Measurements from ENCODE around the gene MYLK4. TPM values are rescaled to one million over a fixed set of nuclear protein-coding genes. Genes with fewer than 3 reads are reported as not detected.

Gene MYLK4
- total and polyA plus RNA-seq, 2 of the 13 experiments (the other 11 are each of a cell fraction or from before 2014, with no cell fraction given), result 0.26 to 0.29 TPM

DNA sequence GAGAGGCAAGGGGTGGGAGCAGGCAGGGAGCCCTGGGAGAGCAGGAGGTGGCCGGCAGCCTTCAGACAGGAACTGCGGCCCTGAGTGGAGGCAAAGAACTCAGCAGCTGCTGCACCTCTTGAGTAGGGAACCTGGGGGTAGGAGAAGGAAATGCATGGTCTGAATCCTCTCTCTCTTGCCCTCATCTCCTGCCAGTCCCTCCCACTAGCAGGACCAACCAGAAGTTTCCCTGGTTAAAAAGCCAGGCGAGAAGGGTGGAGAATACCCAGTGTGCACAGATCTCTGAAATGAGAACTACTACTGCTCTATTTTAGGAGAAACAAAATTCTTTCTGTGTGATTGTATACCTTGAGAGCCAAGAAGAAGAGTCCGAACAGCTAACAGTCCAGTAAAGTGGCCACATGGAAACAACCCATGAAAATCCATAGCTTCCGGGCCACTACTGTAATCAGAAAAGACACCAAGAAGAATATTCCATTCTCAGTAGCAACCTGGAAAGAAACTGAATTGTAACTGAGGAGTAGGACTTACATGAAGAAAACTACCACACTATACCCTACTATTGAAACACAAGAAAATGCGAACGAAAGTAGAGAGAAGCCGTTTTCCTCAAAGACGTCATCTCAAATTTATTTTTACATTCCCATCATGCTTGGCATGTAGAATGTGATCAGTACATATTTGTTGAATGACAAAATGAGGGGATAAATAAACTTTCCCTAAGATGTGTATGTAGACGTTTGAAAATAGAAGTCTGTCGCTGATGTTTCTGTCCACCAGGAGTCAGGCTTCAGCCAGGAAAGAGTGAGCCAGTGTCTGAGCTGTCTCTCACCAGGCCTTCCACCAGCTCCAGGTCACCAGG lies 40.1 kb upstream of the MYLK4 start (continued):
- TF ChIP-seq, protein P1, sequence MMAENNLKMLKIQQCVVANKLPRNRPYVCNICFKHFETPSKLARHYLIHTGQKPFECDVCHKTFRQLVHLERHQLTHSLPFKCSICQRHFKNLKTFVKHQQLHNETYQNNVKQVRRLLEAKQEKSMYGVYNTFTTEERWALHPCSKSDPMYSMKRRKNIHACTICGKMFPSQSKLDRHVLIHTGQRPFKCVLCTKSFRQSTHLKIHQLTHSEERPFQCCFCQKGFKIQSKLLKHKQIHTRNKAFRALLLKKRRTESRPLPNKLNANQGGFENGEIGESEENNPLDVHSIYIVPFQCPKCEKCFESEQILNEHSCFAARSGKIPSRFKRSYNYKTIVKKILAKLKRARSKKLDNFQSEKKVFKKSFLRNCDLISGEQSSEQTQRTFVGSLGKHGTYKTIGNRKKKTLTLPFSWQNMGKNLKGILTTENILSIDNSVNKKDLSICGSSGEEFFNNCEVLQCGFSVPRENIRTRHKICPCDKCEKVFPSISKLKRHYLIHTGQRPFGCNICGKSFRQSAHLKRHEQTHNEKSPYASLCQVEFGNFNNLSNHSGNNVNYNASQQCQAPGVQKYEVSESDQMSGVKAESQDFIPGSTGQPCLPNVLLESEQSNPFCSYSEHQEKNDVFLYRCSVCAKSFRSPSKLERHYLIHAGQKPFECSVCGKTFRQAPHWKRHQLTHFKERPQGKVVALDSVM (CRISPR knock-in tag; IDR thresholded peaks at IDR 0.05), result no peak
- TF ChIP-seq ZBTB4 (CRISPR knock-in tag; IDR thresholded peaks at IDR 0.05; ENCODE audit: borderline replicate concordance), result no peak
- no peak for TF ChIP-seq YEATS4 (CRISPR knock-in tag; IDR thresholded peaks at IDR 0.05; ENCODE audit: borderline replicate concordance)
- no peak for TF ChIP-seq SETDB1 (CRISPR knock-in tag; IDR thresholded peaks at IDR 0.05; ENCODE audit: borderline replicate concordance)
- no peak for TF ChIP-seq ZBTB7B (CRISPR knock-in tag; IDR thresholded peaks at IDR 0.05)
- TF ChIP-seq EP300 (IDR thresholded peaks at IDR 0.05; ENCODE audit: low read depth in 2 of 2, low read length in 2 of 2), result 0 out of 4 replicates have a peak, but pooled peaks of 1 of the 2 experiments have one; percentile 11
- no peak for TF ChIP-seq EP300 (CRISPR knock-in tag; IDR thresholded peaks at IDR 0.05; ENCODE audit: borderline replicate concordance)
- TF ChIP-seq, protein P2, sequence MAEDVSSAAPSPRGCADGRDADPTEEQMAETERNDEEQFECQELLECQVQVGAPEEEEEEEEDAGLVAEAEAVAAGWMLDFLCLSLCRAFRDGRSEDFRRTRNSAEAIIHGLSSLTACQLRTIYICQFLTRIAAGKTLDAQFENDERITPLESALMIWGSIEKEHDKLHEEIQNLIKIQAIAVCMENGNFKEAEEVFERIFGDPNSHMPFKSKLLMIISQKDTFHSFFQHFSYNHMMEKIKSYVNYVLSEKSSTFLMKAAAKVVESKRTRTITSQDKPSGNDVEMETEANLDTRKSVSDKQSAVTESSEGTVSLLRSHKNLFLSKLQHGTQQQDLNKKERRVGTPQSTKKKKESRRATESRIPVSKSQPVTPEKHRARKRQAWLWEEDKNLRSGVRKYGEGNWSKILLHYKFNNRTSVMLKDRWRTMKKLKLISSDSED (CRISPR knock-in tag; IDR thresholded peaks at IDR 0.05), result no peak
- no peak for TF ChIP-seq KLF11 (CRISPR knock-in tag; IDR thresholded peaks at IDR 0.05)
- TF ChIP-seq FOXK1 (CRISPR knock-in tag; IDR thresholded peaks at IDR 0.05; ENCODE audit: borderline replicate concordance, low read depth), result no peak
- no peak for TF ChIP-seq RORA (CRISPR knock-in tag; IDR thresholded peaks at IDR 0.05)
- no peak for TF ChIP-seq MYNN (CRISPR knock-in tag; IDR thresholded peaks at IDR 0.05; ENCODE audit: low read depth)
- peak; percentile 66; the same call in 1 of the 2 replicates for TF ChIP-seq ZBTB25 (CRISPR knock-in tag; IDR thresholded peaks at IDR 0.05)
- peak in 1 of 2 experiments; percentile 38; a peak in 1 of 4 replicates for TF ChIP-seq NR2F1 (CRISPR knock-in tag; IDR thresholded peaks at IDR 0.05)
- no peak for TF ChIP-seq SP5 (CRISPR knock-in tag; IDR thresholded peaks at IDR 0.05; ENCODE audit: borderline replicate concordance, low read depth)
- no peak for TF ChIP-seq ZNF552 (CRISPR knock-in tag; IDR thresholded peaks at IDR 0.05; ENCODE audit: borderline replicate concordance)
- TF ChIP-seq ZNF253 (CRISPR knock-in tag; IDR thresholded peaks at IDR 0.05; ENCODE audit: borderline replicate concordance), result no peak
- TF ChIP-seq PTBP1 (IDR thresholded peaks at IDR 0.05; ENCODE audit: low read depth, low read length, poor library complexity, severe bottlenecking), result no peak
- no peak for TF ChIP-seq ZNF143 (CRISPR knock-in tag; IDR thresholded peaks at IDR 0.05)
- no peak for TF ChIP-seq FOXO1 (CRISPR knock-in tag; IDR thresholded peaks at IDR 0.05)

Data from HepG2 (cell line).